Kidney (tissue), 22 donors: ENCODE measurements around the gene PPM1L. TPM values are rescaled to one million over a fixed set of nuclear protein-coding genes. Genes with fewer than 3 reads are reported as not detected.
"Not testable (repeated sequence)": the region's sequence is repeated elsewhere in the genome, so short reads cannot be mapped to it uniquely, and the experiment has no call there.

Experiments
- DNase-seq, 5 donors: peaks; one replicate each; pipeline ENCODE4 v3.0.0-alpha.2; 2013 to 2020
- FAIRE-seq: peaks from 2 replicates; lab custom pipeline; 2012; peaks lifted over from hg19 to GRCh38; lab: Jason Lieb, UNC
- H3K27ac ChIP-seq, 2 donors: one replicate each; pipeline ENCODE4 v1.7.0; 2013; ENCODE audit warnings: low read depth in 2 of 2, low read length in 2 of 2, inconsistent platforms in 1 of 2
- H3K27me3 ChIP-seq: one replicate; pipeline ENCODE4 v1.7.1; 2013; ENCODE audit warnings: low read length, inconsistent platforms; ENCODE audit not compliant: control insufficient read depth, insufficient read depth
- H3K36me3 ChIP-seq, 3 donors: one replicate each; pipeline versions ENCODE4 v1.7.0 to v1.7.1; 2013; ENCODE audit warnings: low read length in 3 of 3, control low read depth in 1 of 3, inconsistent platforms in 1 of 3; ENCODE audit not compliant: insufficient read depth in 3 of 3, control insufficient read depth in 2 of 3
- H3K4me1 ChIP-seq, 3 donors: one replicate each; pipeline versions ENCODE4 v1.7.0 to v1.7.1; 2013; ENCODE audit warnings: low read length in 3 of 3, inconsistent platforms in 1 of 3, low read depth in 1 of 3; ENCODE audit not compliant: control insufficient read depth in 2 of 3, insufficient read depth in 2 of 3
- H3K4me3 ChIP-seq, 3 donors: one replicate each; pipeline versions ENCODE4 v1.7.0 to v1.8.1; 2013; ENCODE audit warnings: low read length in 3 of 3, control low read depth in 1 of 3, inconsistent platforms in 1 of 3
- H3K9ac ChIP-seq, 3 donors: one replicate each; pipeline versions ENCODE4 v1.7.0 to v1.7.1; 2013; ENCODE audit warnings: low read length in 3 of 3, control low read depth in 1 of 3, inconsistent platforms in 1 of 3
- H3K9me3 ChIP-seq, 3 donors: one replicate each; pipeline versions ENCODE4 v1.7.0 to v1.7.1; 2013; ENCODE audit warnings: low read length in 3 of 3, control low read depth in 1 of 3, inconsistent platforms in 1 of 3; ENCODE audit not compliant: control insufficient read depth in 2 of 3, insufficient read depth in 1 of 3
- CTCF ChIP-seq: IDR thresholded peaks from 3 replicates; pipeline ENCODE4 v1.5.1; 2012; ENCODE audit warnings: mild to moderate bottlenecking, moderate library complexity, borderline replicate concordance; ENCODE audit not compliant: insufficient read depth; ENCODE audit errors: extremely low read depth
- intact Hi-C: fragments of 100-400 bp; cut with DNase I; formaldehyde crosslinking; loops from one replicate; pipeline ENCODE4 v1.11.1; 2022
- long read RNA-seq, 10 donors: library from polyadenylated mRNA in 1 of 10; unstranded in 1 of 10; transcript quantifications; one replicate each; pipeline ENCODE4 v2.0.0 and lab custom pipeline, GENCODE V29; 2021 to 2026
- polyA plus RNA-seq: library from polyadenylated mRNA; stranded (reverse); fragments of 350-450 nt; fragmentation: Illumina TruSeq; extraction: RNeasy Lipid Tissue Mini Kit (QIAGEN cat#74804); gene quantifications from one replicate; pipeline ENCODE4 v1.2.3, GENCODE V29; 2014; ENCODE audit warnings: low read depth, low replicate concordance; ENCODE audit not compliant: insufficient read depth
- total RNA-seq: library from RNA; stranded (reverse); fragmentation: NEBNext Ultra II Directional; extraction: Animal tissue kit (Norgen Biotek cat#: 25700); gene quantifications from one replicate; pipeline ENCODE4 v1.2.1, GENCODE V29; 2021
- donor health status: control.
- donor health status: control.
- donor health status: control.
- donor health status: control.
- donor health status: control.
- donor health status: DM: yes; HTN: yes; CAD: no.
- donor health status: Normal renal cell carcinoma (clear cell type).

Gene PPM1L
- 13.8 TPM for total RNA-seq
- 2.8 TPM for polyA plus RNA-seq
- long read RNA-seq, donor 1, result 0 reads
- long read RNA-seq, donor 2, result 0 reads
- long read RNA-seq, donor 3, result 0 reads
- long read RNA-seq, donor 4, result 0 reads
- long read RNA-seq, donor 5, result 0 reads
- long read RNA-seq, donor 6, result 0 reads
- long read RNA-seq, donor 7, partial matches to known transcripts, result 0 of 3 reads
- long read RNA-seq, donor 7, other reads (novel, unspliced or antisense), result 3 of 3 reads
- long read RNA-seq, donor 8, result 0 reads
- long read RNA-seq, donor 9, result 0 reads
- long read RNA-seq, donor 10, result 0 reads

DNA sequence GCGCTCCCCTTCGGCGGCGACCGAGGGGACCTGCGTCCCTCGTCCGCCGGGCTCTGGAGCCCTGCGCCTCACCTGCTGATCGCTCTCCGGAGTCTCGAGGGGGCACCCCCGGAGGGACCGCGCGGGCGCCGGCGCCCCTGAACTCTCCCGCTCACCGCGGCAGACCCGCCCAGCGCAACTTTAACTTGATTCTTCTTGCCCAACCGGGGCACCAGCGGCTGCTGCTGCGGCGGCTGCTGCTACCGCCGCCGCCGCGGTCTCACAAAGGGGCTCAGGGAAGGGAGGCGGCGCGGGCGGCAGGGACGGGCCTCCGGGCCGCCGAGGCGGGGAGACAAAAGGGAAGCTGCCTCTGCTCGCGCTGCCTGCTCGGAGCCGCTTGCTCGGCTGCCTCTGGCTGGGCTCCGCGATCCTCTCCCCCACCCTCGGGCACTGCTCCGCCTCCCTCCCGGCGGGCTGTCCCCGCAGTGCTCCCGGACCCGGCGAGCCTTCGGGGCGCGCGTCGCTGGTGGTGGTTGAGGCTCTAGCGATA is at the start of gene PPM1L:
Gene PPM1L (plus strand): TSS at position 456 of the 529 bp plus-strand sequence.
- intact Hi-C loops, result no loop called here
- FAIRE-seq (no peak), DNase-seq (peak in 4 of 5 donors; percentile 75 to 91 (median 78))

DNA sequence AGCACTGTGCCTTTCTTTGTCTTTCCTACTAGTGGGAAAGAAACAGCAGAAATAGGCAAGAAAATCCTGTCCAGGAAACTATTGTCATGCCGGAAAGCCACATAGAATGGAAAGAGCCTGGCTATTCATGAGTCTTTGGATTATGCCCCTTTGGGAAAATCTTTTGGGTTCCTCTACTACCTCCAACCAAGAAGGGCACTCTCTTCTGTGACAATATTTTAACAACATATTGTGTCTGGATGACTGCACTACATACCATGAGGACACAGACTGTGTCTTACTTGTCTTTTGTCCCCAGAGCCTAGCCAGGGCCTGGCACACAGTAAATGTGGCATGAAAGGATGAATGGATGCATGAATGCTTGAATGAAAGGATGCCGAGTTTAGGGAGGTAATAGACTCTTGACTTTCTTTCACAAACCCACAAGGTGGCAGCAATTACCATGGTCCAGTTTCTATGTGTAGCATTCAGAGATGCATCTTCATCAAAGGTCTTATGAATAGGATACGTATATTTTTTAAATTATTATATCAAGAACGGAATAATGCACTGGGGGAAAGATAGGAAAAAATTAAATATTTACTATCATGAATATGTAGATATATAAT is 48.7 kb upstream of the PPM1L start:
- no peaks in the 10 kb centered on the region for H3K9me3 ChIP-seq
- intact Hi-C loops, result loop anchor here (10.0 kb wide), 1 partner anchor 228 kb away; no protein-coding TSS in a partner anchor
- peak; percentile 62 for TF ChIP-seq CTCF
- FAIRE-seq (peak; percentile 94), DNase-seq (peak in 4 of 5 donors; percentile 31 to 84 (median 49))
- H3K4me3 ChIP-seq, result no peak overlapping the region
- H3K9ac ChIP-seq, result no peak overlapping the region
- H3K27ac ChIP-seq, result no peak overlapping the region
- H3K36me3 ChIP-seq, result no peaks in the 10 kb centered on the region
- no peaks in the 10 kb centered on the region for H3K27me3 ChIP-seq
- H3K4me1 ChIP-seq, result no peaks in the 10 kb centered on the region

More for the DNA sequence above, at the start of gene PPM1L:
- H3K36me3 ChIP-seq, result no peaks in the 10 kb centered on the region
- peak within 1 kb of the TSS; percentile 94 to 95 for H3K27ac ChIP-seq
- H3K9ac ChIP-seq, result peak within 1 kb of the TSS; percentile 70 to 76 (median 74)
- H3K27me3 ChIP-seq, result no peaks in the 10 kb centered on the region
- H3K9me3 ChIP-seq, result no peaks in the 10 kb centered on the region
- H3K4me3 ChIP-seq, result peak within 1 kb of the TSS; percentile 80 to 91 (median 86)
- peaks cover 0 to 6% (median 4%) of the 10 kb centered on the region in 3 donors for H3K4me1 ChIP-seq
- TF ChIP-seq CTCF, result no peak

- no peaks in the 10 kb centered on the region for H3K9me3 ChIP-seq
- DNase-seq (no peak), FAIRE-seq (no peak)
- H3K4me3 ChIP-seq, result no peak overlapping the region
- no peaks in the 10 kb centered on the region for H3K4me1 ChIP-seq
- no peak for TF ChIP-seq CTCF
- H3K27ac ChIP-seq, result no peak overlapping the region
- H3K27me3 ChIP-seq, result no peaks in the 10 kb centered on the region
- intact Hi-C loops, result loop anchor here (10.0 kb wide), 1 partner anchor 225 kb away; no protein-coding TSS in a partner anchor
- no peaks in the 10 kb centered on the region for H3K36me3 ChIP-seq
- no peak overlapping the region for H3K9ac ChIP-seq
Observed at GRCh38 chr3:160709477-160710182, 46.4 kb upstream of the PPM1L start.

DNA sequence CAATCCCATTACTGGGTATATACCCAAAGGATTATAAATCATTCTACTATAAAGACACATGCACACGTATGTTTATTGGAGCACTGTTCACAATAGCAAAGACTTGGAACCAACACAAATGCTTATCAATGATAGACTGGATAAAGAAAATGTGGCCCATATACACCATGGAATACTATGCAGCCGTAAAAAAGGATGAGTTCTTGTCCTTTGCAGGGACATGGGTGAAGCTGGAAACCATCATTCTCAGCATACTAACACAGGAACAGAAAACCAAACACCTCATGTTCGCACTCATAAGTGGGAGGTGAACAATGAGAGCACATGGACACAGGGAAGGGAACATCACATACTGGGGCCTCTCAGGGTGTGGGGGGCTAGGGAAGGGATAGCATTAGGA is 42.9 kb upstream of the PPM1L start:
- H3K4me3 ChIP-seq, DNase-seq, intact Hi-C loops, H3K9ac ChIP-seq, H3K9me3 ChIP-seq, FAIRE-seq, H3K27ac ChIP-seq, H3K4me1 ChIP-seq, H3K36me3 ChIP-seq, H3K27me3 ChIP-seq: not testable (repeated sequence)
